Mammary epithelial cell (primary cell): ENCODE data around the gene ATP6V1G3.

Experiments
- CTCF ChIP-seq, 2 donors: IDR thresholded peaks in 1 of 2; conservative IDR thresholded peaks in 1 of 2; 2 replicates each; pipeline ENCODE4 v1.5.1; 2011 to 2012; ENCODE audit warnings: inconsistent platforms in 2 of 2, low read length in 2 of 2, mild to moderate bottlenecking in 2 of 2, control low read depth in 1 of 2, low read depth in 1 of 2; ENCODE audit not compliant: insufficient read depth in 1 of 2; ENCODE audit errors: extremely low read depth in 1 of 2
- EZH2 ChIP-seq: IDR thresholded peaks from 2 replicates; pipeline ENCODE4 v1.6.1; 2012; ENCODE audit warnings: low read length, inconsistent platforms, borderline replicate concordance

- TF ChIP-seq CTCF (conservative IDR thresholded peaks at IDR 0.05 in 1 of 2, IDR thresholded peaks at IDR 0.05 in 1 of 2; ENCODE audit: extremely low read depth in 1 of 2, insufficient read depth in 1 of 2, low read depth in 1 of 2, low read length in 2 of 2), result no peak
- TF ChIP-seq EZH2, result no peak
Measured at GRCh38 chr1:198552668-198553416, 12.4 kb upstream of the ATP6V1G3 start.
